B cell (primary cell): ENCODE data around the gene LMNTD2.

Experiments used
- CTCF ChIP-seq: fragments of 200-600 bp; IDR thresholded peaks from one replicate; pipeline ENCODE4 v1.8.0; 2022; ENCODE audit warnings: antibody characterized with exemption, mild to moderate bottlenecking
- EZH2 ChIP-seq: IDR thresholded peaks from 2 replicates; pipeline ENCODE4 v1.6.1; 2012; ENCODE audit warnings: borderline replicate concordance, low read depth, mild to moderate bottlenecking, moderate library complexity, low read length; ENCODE audit not compliant: insufficient read depth, poor library complexity, severe bottlenecking

- TF ChIP-seq CTCF (no peak), EZH2 (no peak)
Observed at GRCh38 chr11:520428-521176, 39.9 kb downstream of the LMNTD2 start.
